Measurements from ENCODE around the gene SHISAL1.

DNA sequence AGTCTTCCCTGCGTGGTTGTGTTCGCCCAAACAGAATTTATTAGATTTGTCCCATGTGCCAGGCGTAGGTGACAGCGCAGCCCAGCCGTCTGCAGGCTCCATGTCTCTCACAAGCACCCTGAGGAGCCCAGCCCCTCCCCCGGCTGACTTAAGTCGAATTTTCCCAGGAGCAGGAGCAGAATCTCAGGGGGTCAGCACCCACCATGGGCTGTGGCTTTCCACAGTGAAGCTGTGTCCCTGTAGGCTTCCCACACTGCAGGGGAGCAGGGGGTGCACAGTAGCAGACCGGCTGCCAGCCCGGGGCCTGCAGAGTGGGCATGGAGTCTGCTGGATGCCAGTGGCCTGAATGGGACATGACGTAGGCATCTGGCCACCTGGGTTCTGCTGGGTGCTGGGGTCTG is 116.0 kb downstream of the SHISAL1 start:
- TF ChIP-seq POLR2AphosphoS5 (IDR thresholded peaks at IDR 0.05; ENCODE audit: low read depth, low read length) (no peak), SPI1 (IDR thresholded peaks at IDR 0.05; ENCODE audit: low read depth, low read length) (no peak)
